Neuronal stem cell (in vitro differentiated cells): Measurements from ENCODE around the gene LCLAT1.

Experiments
- DNase-seq: peaks from one replicate; pipeline ENCODE4 v3.0.0-alpha.2; 2013; ENCODE audit warnings: low spot score
- H2AFZ ChIP-seq: one replicate; pipeline ENCODE4 v1.6.1; 2013; ENCODE audit warnings: mild to moderate bottlenecking, low read length, inconsistent platforms
- H2AK5ac ChIP-seq: 2 replicates; pipeline ENCODE4 v1.6.1; 2013; ENCODE audit warnings: low read depth, mild to moderate bottlenecking, inconsistent platforms, low read length, moderate library complexity, mixed read lengths
- H2BK120ac ChIP-seq: 2 replicates; pipeline ENCODE4 v1.6.1; 2013; ENCODE audit warnings: low read depth, mild to moderate bottlenecking, inconsistent platforms, low read length, moderate library complexity, mixed read lengths
- H2BK12ac ChIP-seq: one replicate; pipeline ENCODE4 v1.6.1; 2013; ENCODE audit warnings: low read length, inconsistent platforms
- H2BK15ac ChIP-seq: 2 replicates; pipeline ENCODE4 v1.6.1; 2013; ENCODE audit warnings: mild to moderate bottlenecking, low read length, inconsistent platforms, mixed read lengths
- H2BK5ac ChIP-seq: one replicate; pipeline ENCODE4 v1.6.1; 2013; ENCODE audit warnings: inconsistent platforms, mild to moderate bottlenecking, low read length, moderate library complexity
- H3K14ac ChIP-seq: one replicate; pipeline ENCODE4 v1.6.1; 2013; ENCODE audit warnings: low read length, inconsistent platforms
- H3K18ac ChIP-seq: 2 replicates; pipeline ENCODE4 v1.6.1; 2013; ENCODE audit warnings: low read length, inconsistent platforms
- H3K23ac ChIP-seq: 2 replicates; pipeline ENCODE4 v1.6.1; 2013; ENCODE audit warnings: low read depth, mild to moderate bottlenecking, mixed read lengths, low read length, inconsistent platforms; ENCODE audit not compliant: poor library complexity
- H3K27ac ChIP-seq: replicated peaks from 3 replicates; pipeline ENCODE4 v1.5.1; 2013; ENCODE audit warnings: low read length, inconsistent platforms
- H3K27me3 ChIP-seq, 3 experiments: 2 replicates each; pipeline ENCODE4 v1.6.1; 2013; ENCODE audit warnings: low read length in 3 of 3, mild to moderate bottlenecking in 2 of 3, inconsistent platforms in 1 of 3, low read depth in 1 of 3, mixed read lengths in 1 of 3, moderate library complexity in 1 of 3; ENCODE audit not compliant: control insufficient read depth in 3 of 3, insufficient read depth in 3 of 3
- H3K36me3 ChIP-seq, 2 donors: replicated peaks in 1 of 2; 2 replicates each; pipeline ENCODE4 v1.6.1; 2013; ENCODE audit warnings: low read length in 2 of 2; ENCODE audit not compliant: control insufficient read depth in 2 of 2, insufficient read depth in 2 of 2
- H3K4ac ChIP-seq: 2 replicates; pipeline ENCODE4 v1.6.1; 2013; ENCODE audit warnings: inconsistent platforms, mild to moderate bottlenecking, low read length, moderate library complexity
- H3K4me1 ChIP-seq, 2 donors: 1 replicate in 1 of 2; 2 replicates in 1 of 2; pipeline ENCODE4 v1.6.1; 2013; ENCODE audit warnings: low read length in 2 of 2, low read depth in 1 of 2; ENCODE audit not compliant: control insufficient read depth in 2 of 2, insufficient read depth in 1 of 2
- H3K4me2 ChIP-seq: one replicate; pipeline ENCODE4 v1.6.1; 2013; ENCODE audit warnings: mild to moderate bottlenecking, low read length, inconsistent platforms; ENCODE audit not compliant: insufficient read depth, poor library complexity, severe bottlenecking
- H3K4me3 ChIP-seq, 2 donors: 2 replicates each; pipeline ENCODE4 v1.5.1; 2013; ENCODE audit warnings: low read length in 2 of 2, mild to moderate bottlenecking in 2 of 2, inconsistent platforms in 1 of 2, moderate library complexity in 1 of 2
- H3K79me1 ChIP-seq: one replicate; pipeline ENCODE4 v1.6.1; 2013; ENCODE audit warnings: low read depth, mild to moderate bottlenecking, inconsistent platforms, low read length, moderate library complexity
- H3K9ac ChIP-seq: one replicate; pipeline ENCODE4 v1.6.1; 2013; ENCODE audit warnings: mild to moderate bottlenecking, low read depth, low read length, inconsistent platforms; ENCODE audit not compliant: poor library complexity
- H3K9me3 ChIP-seq, 2 donors: replicated peaks in 1 of 2; 2 replicates each; pipeline versions ENCODE3 to v1.6.1; 2013; ENCODE audit warnings: low read length in 2 of 2, mild to moderate bottlenecking in 2 of 2, inconsistent platforms in 1 of 2, low read depth in 1 of 2, mixed read lengths in 1 of 2, moderate library complexity in 1 of 2; ENCODE audit not compliant: control insufficient read depth in 2 of 2, insufficient read depth in 1 of 2
- H4K8ac ChIP-seq: one replicate; pipeline ENCODE4 v1.6.1; 2013; ENCODE audit warnings: low read depth, mild to moderate bottlenecking, inconsistent platforms, low read length, moderate library complexity
- H4K91ac ChIP-seq: one replicate; pipeline ENCODE4 v1.6.1; 2013; ENCODE audit warnings: low read length, low read depth, mild to moderate bottlenecking, inconsistent platforms; ENCODE audit not compliant: poor library complexity
- WGBS, 2 donors: extraction: QIAGEN DNeasy Blood & Tissue Kit; methylation state at CpG; one replicate each; pipeline ENCODE4 v1.1.7; 2013; ENCODE audit warnings: missing lambda C conversion rate in 2 of 2, mixed read lengths in 1 of 2; ENCODE audit not compliant: insufficient read length in 2 of 2, insufficient replicate concordance in 1 of 2; ENCODE audit errors: extremely low coverage in 2 of 2; 5-methylcytosine and 5-hydroxymethylcytosine counted together

LCLAT1 gene

DNA sequence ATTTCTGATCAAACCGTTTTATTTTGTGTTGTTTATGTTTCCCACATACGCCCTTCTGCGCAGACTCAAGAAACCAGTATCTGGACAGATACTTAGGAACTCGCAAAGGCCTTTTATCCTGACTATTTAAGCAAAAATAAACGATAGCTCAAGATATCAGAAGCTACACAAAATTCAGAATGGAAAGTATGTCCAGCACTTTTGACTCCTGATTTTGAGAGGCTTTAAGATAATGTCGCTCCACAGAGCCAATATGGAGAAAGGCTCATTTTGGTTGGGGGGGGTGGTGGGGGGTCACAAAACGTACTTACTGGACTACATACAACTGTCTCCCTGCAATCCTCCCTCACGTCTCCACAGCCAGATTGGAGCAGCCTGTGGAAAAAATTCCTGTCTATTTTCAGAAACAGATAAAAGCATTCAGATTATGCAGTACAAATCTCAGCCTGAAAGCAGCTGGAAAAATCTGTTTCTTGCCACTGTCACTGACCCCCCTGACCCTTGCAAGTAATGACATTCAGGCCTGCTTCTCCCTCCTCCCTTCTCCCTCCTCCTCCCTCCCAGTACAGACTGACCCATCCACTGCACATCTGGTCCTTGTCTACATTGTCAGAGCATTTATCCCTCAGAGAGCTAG is 34.9 kb upstream of the LCLAT1 start:
- DNase-seq: no peak
- Histone ChIP-seq H2BK15ac (no peak overlapping the region), H4K91ac (no peak overlapping the region), H3K9me3 (no peaks in the 10 kb centered on the region), H3K4me3 (no peak overlapping the region), H3K4ac (no peak overlapping the region), H3K14ac (no peak overlapping the region), H4K8ac (no peak overlapping the region), H2BK12ac (no peak overlapping the region), H3K79me1 (no peaks in the 10 kb centered on the region), H3K9ac (no peak overlapping the region), H3K27ac (no peak overlapping the region), H2BK5ac (no peak overlapping the region), H2AK5ac (no peak overlapping the region), H3K27me3 (peaks cover 0 to 19% (median 0%) of the 10 kb centered on the region in 3 experiments), H3K4me1 (peaks cover 10 to 29% of the 10 kb centered on the region in 2 donors), H3K23ac (no peak overlapping the region), H3K18ac (no peak overlapping the region), H3K4me2 (no peak overlapping the region), H2AFZ (no peak overlapping the region), H2BK120ac (no peak overlapping the region), H3K36me3 (no peaks in the 10 kb centered on the region)
- no CpG with 5 or more reads among the region's 8 CpGs for WGBS, 2 donors

- Histone ChIP-seq H3K79me1 (no peaks in the 10 kb centered on the region), H2AK5ac (no peak overlapping the region), H3K18ac (no peak overlapping the region), H3K4me3 (no peak overlapping the region), H3K27ac (no peak overlapping the region), H3K9ac (no peak overlapping the region), H4K8ac (no peak overlapping the region), H2BK15ac (no peak overlapping the region), H3K4me2 (no peak overlapping the region), H3K9me3 (no peaks in the 10 kb centered on the region), H3K27me3 (peaks cover 0 to 14% (median 0%) of the 10 kb centered on the region in 3 experiments), H3K4ac (no peak overlapping the region), H3K36me3 (no peaks in the 10 kb centered on the region), H4K91ac (no peak overlapping the region), H3K4me1 (peaks cover 10 to 32% of the 10 kb centered on the region in 2 donors), H2BK12ac (no peak overlapping the region), H2BK5ac (no peak overlapping the region), H2BK120ac (no peak overlapping the region), H3K23ac (no peak overlapping the region), H3K14ac (peak overlapping the region; percentile 26), H2AFZ (peak overlapping the region; percentile 21)
- DNase-seq: no peak
- no CpG with 5 or more reads among the region's 7 CpGs for WGBS, 2 donors
Measured at GRCh38 chr2:30412684-30413570, 34.1 kb upstream of the LCLAT1 start.

- no peaks in the 10 kb centered on the region for H3K9me3 ChIP-seq
- no peak overlapping the region for H2BK5ac ChIP-seq
- H4K91ac ChIP-seq: no peak overlapping the region
- H2AK5ac ChIP-seq: no peak overlapping the region
- H3K27me3 ChIP-seq: no peaks in the 10 kb centered on the region
- no peaks in the 10 kb centered on the region for H3K36me3 ChIP-seq
- no peak overlapping the region for H3K4ac ChIP-seq
- no peak overlapping the region for H3K27ac ChIP-seq
- no peak overlapping the region for H3K23ac ChIP-seq
- no peak overlapping the region for H2BK15ac ChIP-seq
- no peak for DNase-seq
- H3K14ac ChIP-seq: no peak overlapping the region
- H2BK12ac ChIP-seq: no peak overlapping the region
- no peak overlapping the region for H3K4me3 ChIP-seq
- H4K8ac ChIP-seq: no peak overlapping the region
- no peaks in the 10 kb centered on the region for H3K79me1 ChIP-seq
- no peak overlapping the region for H2BK120ac ChIP-seq
- H3K4me1 ChIP-seq: peaks cover 10 to 31% of the 10 kb centered on the region in 2 donors
- no peak overlapping the region for H2AFZ ChIP-seq
- H3K4me2 ChIP-seq: no peak overlapping the region
- H3K18ac ChIP-seq: no peak overlapping the region
- H3K9ac ChIP-seq: no peak overlapping the region
- WGBS, 2 donors: no CpG with 5 or more reads among the region's 2 CpGs
Measured at GRCh38 chr2:30414961-30415360, 32.1 kb upstream of the LCLAT1 start.

DNA sequence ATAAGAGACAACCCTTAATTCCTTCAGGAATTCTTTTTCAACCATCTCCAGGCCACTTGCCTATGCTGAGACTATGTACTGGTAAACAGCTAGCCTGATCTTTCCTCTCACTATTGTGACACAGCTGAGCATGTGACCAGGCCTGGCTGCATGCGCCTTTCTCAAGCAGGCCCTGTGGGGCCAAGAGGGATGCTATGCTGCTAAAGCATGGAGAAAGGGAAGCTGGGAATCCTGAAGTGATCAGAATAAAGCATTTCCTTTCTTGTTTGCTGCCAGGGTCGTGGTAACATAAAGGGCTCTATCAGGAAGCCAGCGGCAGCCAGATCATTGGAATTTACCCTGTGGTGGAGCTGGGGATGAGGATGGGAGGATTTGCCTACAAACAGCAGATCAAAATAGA is 29.8 kb upstream of the LCLAT1 start:
- Histone ChIP-seq H3K9me3 (no peaks in the 10 kb centered on the region), H2BK15ac (no peak overlapping the region), H3K4me1 (peaks cover 12 to 29% of the 10 kb centered on the region in 2 donors), H3K4ac (no peak overlapping the region), H2AK5ac (no peak overlapping the region), H3K4me3 (no peak overlapping the region), H3K18ac (no peak overlapping the region), H3K36me3 (no peaks in the 10 kb centered on the region), H3K27ac (peak overlapping the region; percentile 71), H3K79me1 (no peaks in the 10 kb centered on the region), H3K4me2 (no peak overlapping the region), H3K9ac (no peak overlapping the region), H4K91ac (no peak overlapping the region), H2AFZ (peak overlapping the region; percentile 70), H2BK12ac (no peak overlapping the region), H3K14ac (no peak overlapping the region), H3K27me3 (no peaks in the 10 kb centered on the region), H4K8ac (no peak overlapping the region), H2BK5ac (no peak overlapping the region), H2BK120ac (no peak overlapping the region), H3K23ac (no peak overlapping the region)
- WGBS, 2 donors: no CpG with 5 or more reads among the region's 3 CpGs
- peak; percentile 60 for DNase-seq
